AG20443 (cell line): ENCODE measurements around the gene LRRC4.

Source experiments
- DNase-seq: peaks from one replicate; pipeline ENCODE4 v3.0.0; 2012; ENCODE audit warnings: low spot score, mixed read lengths

Gene LRRC4

GRCh38 chr7:128030654-128031611 is at the start of gene LRRC4:
TSS of gene LRRC4 (minus strand) at chr7:128031437. CDS start at chr7:128030640, 797 bp downstream.
- DNase-seq, result peak; percentile 82

- no peak for DNase-seq
Observed at GRCh38 chr7:128080169-128080568, 48.9 kb upstream of the LRRC4 start.

- no peak for DNase-seq
Observed at GRCh38 chr7:128078309-128078708, 47.1 kb upstream of the LRRC4 start.

GRCh38 chr7:128076796-128077271 is 45.6 kb upstream of the LRRC4 start:
- DNase-seq, result no peak

GRCh38 chr7:128076196-128076795 is 45.1 kb upstream of the LRRC4 start:
- DNase-seq, result no peak

GRCh38 chr7:128075242-128076095 is 44.2 kb upstream of the LRRC4 start:
- DNase-seq, result no peak

- DNase-seq, result no peak
Observed at GRCh38 chr7:128074736-128075135, 43.5 kb upstream of the LRRC4 start.

GRCh38 chr7:128074336-128074735 is 43.1 kb upstream of the LRRC4 start:
- no peak for DNase-seq

GRCh38 chr7:128073671-128074310 is 42.6 kb upstream of the LRRC4 start:
- DNase-seq, result no peak

- no peak for DNase-seq
Observed at GRCh38 chr7:128071801-128072200, 40.6 kb upstream of the LRRC4 start.

GRCh38 chr7:128071376-128071775 is 40.1 kb upstream of the LRRC4 start:
- DNase-seq, result no peak

- DNase-seq, result no peak
Observed at GRCh38 chr7:128069373-128070364, 38.4 kb upstream of the LRRC4 start.

- DNase-seq, result no peak
Observed at GRCh38 chr7:128068785-128069184, 37.5 kb upstream of the LRRC4 start.

- DNase-seq, result no peak
Observed at GRCh38 chr7:128067983-128068382, 36.7 kb upstream of the LRRC4 start.

GRCh38 chr7:128066858-128067257 is 35.6 kb upstream of the LRRC4 start:
- DNase-seq, result no peak

- no peak for DNase-seq
Observed at GRCh38 chr7:128066395-128066794, 35.2 kb upstream of the LRRC4 start.

GRCh38 chr7:128065872-128066271 is 34.6 kb upstream of the LRRC4 start:
- DNase-seq, result no peak

GRCh38 chr7:128063088-128063487 is 31.9 kb upstream of the LRRC4 start:
- DNase-seq, result no peak

GRCh38 chr7:128060018-128060417 is 28.8 kb upstream of the LRRC4 start:
- no peak for DNase-seq
